ENCODE results near the gene TOMM70. TPM values are rescaled to one million over a fixed set of nuclear protein-coding genes. Genes with fewer than 3 reads are reported as not detected.

The TOMM70 gene
- polyA plus RNA-seq, 2 of the 4 experiments (the other 2 are of a cell fraction), result 49.3 to 61.8 TPM

- DNase-seq (ENCODE audit: low read depth in 1 of 2, low spot score in 1 of 2) (no peak), FAIRE-seq (no peak), ATAC-seq (no peak)
- no peak overlapping the region for H3K27ac ChIP-seq
- TF ChIP-seq ZC3H11A (IDR thresholded peaks at IDR 0.05) (no peak), MYC (IDR thresholded peaks at IDR 0.05; ENCODE audit: borderline replicate concordance, low read length) (no peak), EHF (CRISPR knock-in tag; IDR thresholded peaks at IDR 0.05) (no peak), TFCP2L1 (CRISPR knock-in tag; IDR thresholded peaks at IDR 0.05) (no peak), REST (IDR thresholded peaks at IDR 0.05) (no peak), ATOH8 (CRISPR knock-in tag; IDR thresholded peaks at IDR 0.05; ENCODE audit: low read depth) (no peak), FOSL2 (IDR thresholded peaks at IDR 0.05) (no peak), FOSL2 (CRISPR knock-in tag; IDR thresholded peaks at IDR 0.05) (no peak), CEBPB (IDR thresholded peaks at IDR 0.05) (no peak), ELK1 (IDR thresholded peaks at IDR 0.05; ENCODE audit: low read depth, low read length) (no peak), ZFP36 (IDR thresholded peaks at IDR 0.05; ENCODE audit: borderline replicate concordance, partially characterized antibody) (no peak)
- no peak overlapping the region for H3K4me2 ChIP-seq
- POLR2A ChIA-PET, result no interaction called here
- H3K4me1 ChIP-seq, result no peaks in the 10 kb centered on the region
- CTCF ChIA-PET, result interaction anchor here (0.8 to 1.7 kb wide), 4 partner anchors 15 to 543 kb away, joined by 3 to 4 read pairs (median 3); no protein-coding TSS in a partner anchor
- H3K9me3 ChIP-seq, result no peaks in the 10 kb centered on the region
- no peak overlapping the region for H3K4me3 ChIP-seq
Measured at GRCh38 chr3:100374521-100374920, 26.4 kb downstream of the TOMM70 start.

GRCh38 chr3:100370756-100371155 is 30.1 kb downstream of the TOMM70 start:
- Histone ChIP-seq H3K4me3 (no peak overlapping the region), H3K27ac (no peak overlapping the region), H3K4me2 (no peak overlapping the region), H3K4me1 (no peaks in the 10 kb centered on the region), H3K9me3 (no peaks in the 10 kb centered on the region)
- FAIRE-seq, result no peak
- 93% methylated on average over 1 of the region's 1 CpG for WGBS (ENCODE audit: missing lambda C conversion rate)
- ATAC-seq, result no peak
- ChIA-PET CTCF (interaction anchor here (1.3 kb wide), 1 partner anchor 14 kb away, joined by 3 read pairs; no protein-coding TSS in a partner anchor), POLR2A (no interaction called here)
- TF ChIP-seq CEBPB (IDR thresholded peaks at IDR 0.05) (no peak), POLR2A (IDR thresholded peaks at IDR 0.05; ENCODE audit: low read length) (no peak)
- no peak for DNase-seq (ENCODE audit: low read depth in 1 of 2, low spot score in 1 of 2)

GRCh38 chr3:100368441-100368840 is 32.4 kb downstream of the TOMM70 start:
- FAIRE-seq, result no peak
- Histone ChIP-seq H3K4me3 (no peak overlapping the region), H3K4me2 (no peak overlapping the region), H3K27ac (no peak overlapping the region), H3K4me1 (no peaks in the 10 kb centered on the region), H3K9me3 (no peaks in the 10 kb centered on the region)
- DNase-seq (ENCODE audit: low read depth in 1 of 2, low spot score in 1 of 2), result no peak
- WGBS (ENCODE audit: missing lambda C conversion rate), result 88% methylated on average over 8 of the region's 8 CpGs
- TF ChIP-seq ELK1 (IDR thresholded peaks at IDR 0.05; ENCODE audit: low read depth, low read length), result no peak
- no peak for ATAC-seq
- POLR2A ChIA-PET, result interaction anchor here (0.6 kb wide), 1 partner anchor 19 kb away, joined by 3 read pairs; no protein-coding TSS in a partner anchor
- CTCF ChIA-PET, result interaction anchor here (1.1 to 1.5 kb wide), 3 partner anchors 12 to 52 kb away, joined by 3 read pairs; no protein-coding TSS in a partner anchor

- CTCF ChIA-PET, result interaction anchor here (0.9 kb wide), 1 partner anchor 10 kb away, joined by 4 read pairs; no protein-coding TSS in a partner anchor
- no peak overlapping the region for H3K4me3 ChIP-seq
Measured at GRCh38 chr3:100366424-100366823, 34.5 kb downstream of the TOMM70 start.

More at GRCh38 chr3:100366424-100366823, 34.5 kb downstream of the TOMM70 start:
- Histone ChIP-seq H3K27ac (no peak overlapping the region), H3K4me1 (no peaks in the 10 kb centered on the region), H3K4me2 (no peak overlapping the region), H3K9me3 (no peaks in the 10 kb centered on the region)
- ATAC-seq (no peak), FAIRE-seq (no peak), DNase-seq (ENCODE audit: low read depth in 1 of 2, low spot score in 1 of 2) (no peak)
- TF ChIP-seq RNF2 (IDR thresholded peaks at IDR 0.05; ENCODE audit: borderline replicate concordance, low read depth), result no peak
- no peak for TF ChIP-seq ZNF302 (CRISPR knock-in tag; IDR thresholded peaks at IDR 0.05)
- TF ChIP-seq SMC3 (IDR thresholded peaks at IDR 0.05), result no peak
- TF ChIP-seq NR3C1 (IDR thresholded peaks at IDR 0.05), result no peak
- POLR2A ChIA-PET, result no interaction called here
- 88% methylated on average over 2 of the region's 2 CpGs for WGBS (ENCODE audit: missing lambda C conversion rate)

Data from A549 (cell line).